ENCODE results near the gene IL17RE. TPM values are rescaled to one million over a fixed set of nuclear protein-coding genes. Genes with fewer than 3 reads are reported as not detected.

IL17RE gene
- total and polyA plus RNA-seq, 9 of the 15 experiments (the other 6 are each of a cell fraction or from before 2014, with no cell fraction given), result 0.32 to 1.9 (median 0.51) TPM; not detected in 4

GRCh38 chr3:9886328-9886727, 16.3 kb upstream of the IL17RE start:
- Histone ChIP-seq H3K79me2 (ENCODE audit: control insufficient read depth, insufficient read depth, low read length) (peaks cover 10% of the 10 kb centered on the region), H3K4me1 (replicated peaks in 1 of 2; ENCODE audit: control insufficient read depth in 2 of 2, insufficient read depth in 2 of 2, low read length in 2 of 2) (peaks cover 15 to 32% of the 10 kb centered on the region in 2 experiments), H3K9ac (ENCODE audit: insufficient read depth in 1 of 2, low read depth in 2 of 2, low read length in 2 of 2) (no peak overlapping the region), H3K4me3 (no peak overlapping the region), H3K9me3 (replicated peaks; ENCODE audit: control insufficient read depth, insufficient read depth, low read depth, low read length) (no peaks in the 10 kb centered on the region), H3K36me3 (ENCODE audit: control insufficient read depth, insufficient read depth, low read length) (no peaks in the 10 kb centered on the region), H4K20me1 (replicated peaks; ENCODE audit: control insufficient read depth, insufficient read depth, low read length) (no peaks in the 10 kb centered on the region), H2AFZ (ENCODE audit: low read depth, low read length) (no peak overlapping the region), H3K4me2 (ENCODE audit: insufficient read depth, low read length) (no peak overlapping the region), H3K27me3 (ENCODE audit: control insufficient read depth in 2 of 2, insufficient read depth in 2 of 2, low read length in 2 of 2) (no peaks in the 10 kb centered on the region), H3K27ac (ENCODE audit: extremely low read depth, low read depth, low read length) (no peak overlapping the region), H3K9me1 (ENCODE audit: control insufficient read depth, insufficient read depth, low read length) (no peaks in the 10 kb centered on the region)
- BruUV-seq (replicated peaks), result no TSS peak
- intact Hi-C loops (cut with micrococcal nuclease), result no loop called here
- 0 out of 4 replicates have a peak, but pooled peaks of 1 of the 2 experiments have one; percentile 29 for TF ChIP-seq KDM1A (IDR thresholded peaks at IDR 0.05)
- no peak for TF ChIP-seq SIRT6 (IDR thresholded peaks at IDR 0.05; ENCODE audit: low read depth, low read length)
- peak; percentile 95 for TF ChIP-seq ZNF121 (CRISPR knock-in tag; conservative IDR thresholded peaks at IDR 0.05)
- no peak for TF ChIP-seq ZMIZ1 (IDR thresholded peaks at IDR 0.05; ENCODE audit: low read depth in 2 of 2, low read length in 2 of 2)
- peak; percentile 50; the same call in 1 of the 2 replicates for TF ChIP-seq BCOR (IDR thresholded peaks at IDR 0.05)
- CTCF ChIA-PET (ENCODE audit: low intra/inter-chr PET ratio), result no interaction called here
- in situ Hi-C loops (cut with MboI), result no loop called here
- POLR2A ChIA-PET, result interaction anchor here (1.0 to 1.1 kb wide), 3 partner anchors 16 to 489 kb away, joined by 4 to 6 read pairs (median 5); partner anchors contain the start of gene IL17RE
- no peak for ATAC-seq
- DNase-seq (ENCODE audit: extremely low read depth in 1 of 4, low spot score in 3 of 4), result no peak
- no peak for FAIRE-seq

Measured in K562 (cell line).